ENCODE results near the gene FGF5.

DNA sequence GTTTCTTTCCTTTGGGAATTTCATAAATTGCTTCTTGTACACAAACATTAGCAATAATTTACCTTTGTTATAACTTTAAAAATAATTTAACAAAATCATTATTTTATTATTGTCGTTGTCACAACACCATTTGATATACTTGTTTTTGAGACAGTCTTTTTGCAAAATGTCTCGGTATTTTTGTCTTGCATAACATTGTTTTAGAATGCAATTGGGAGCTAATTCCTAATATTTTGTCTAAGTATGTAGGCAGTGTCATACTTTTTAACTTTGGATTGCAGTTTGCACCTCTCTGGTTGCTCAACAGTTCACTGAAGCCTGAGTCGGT, 68.7 kb downstream of the FGF5 start:
- no peak for TF ChIP-seq SUZ12 (IDR thresholded peaks at IDR 0.05; ENCODE audit: extremely low read depth, insufficient read depth, insufficient read length)
- TF ChIP-seq YY1 (IDR thresholded peaks at IDR 0.05; ENCODE audit: insufficient read depth, insufficient read length), result no peak
- TF ChIP-seq ZNF274 (IDR thresholded peaks at IDR 0.05; ENCODE audit: low read depth, low read length), result no peak

Data from NT2/D1 (cell line).